Small intestine (tissue), 7 donors: Measurements from ENCODE around the gene SCNN1A. TPM values are rescaled to one million over a fixed set of nuclear protein-coding genes. Genes with fewer than 3 reads are reported as not detected.
A peak's percentile ranks its signal among the peaks of the same experiment; 100 is the strongest.

Source experiments
- DNase-seq, 2 donors: peaks; one replicate each; pipeline versions ENCODE4 v3.0.0 to v3.0.0-alpha.2; 2013
- FAIRE-seq: peaks from 2 replicates; lab custom pipeline; 2012; peaks lifted over from hg19 to GRCh38; lab: Jason Lieb, UNC
- H3K27ac ChIP-seq, 3 donors: one replicate each; pipeline ENCODE4 v1.5.1; 2013; ENCODE audit warnings: low read length in 2 of 3, mild to moderate bottlenecking in 2 of 3, control low read depth in 1 of 3, inconsistent platforms in 1 of 3, low read depth in 1 of 3, moderate library complexity in 1 of 3
- H3K27me3 ChIP-seq, 3 donors: one replicate each; pipeline ENCODE4 v1.6.1; 2013; ENCODE audit warnings: low read length in 3 of 3, inconsistent platforms in 1 of 3; ENCODE audit not compliant: control insufficient read depth in 3 of 3, insufficient read depth in 3 of 3
- H3K36me3 ChIP-seq, 3 donors: one replicate each; pipeline ENCODE4 v1.6.1; 2013; ENCODE audit warnings: low read length in 3 of 3, inconsistent platforms in 1 of 3, low read depth in 1 of 3, mild to moderate bottlenecking in 1 of 3, moderate library complexity in 1 of 3; ENCODE audit not compliant: control insufficient read depth in 3 of 3, insufficient read depth in 2 of 3
- H3K4me1 ChIP-seq, 3 donors: one replicate each; pipeline ENCODE4 v1.6.1; 2013; ENCODE audit warnings: low read length in 2 of 3, inconsistent platforms in 1 of 3, low read depth in 1 of 3, mild to moderate bottlenecking in 1 of 3, moderate library complexity in 1 of 3; ENCODE audit not compliant: control insufficient read depth in 3 of 3, insufficient read depth in 2 of 3
- H3K4me3 ChIP-seq, 3 donors: one replicate each; pipeline ENCODE4 v1.5.1; 2013; ENCODE audit warnings: low read length in 3 of 3, control low read depth in 1 of 3, inconsistent platforms in 1 of 3, low read depth in 1 of 3, mild to moderate bottlenecking in 1 of 3, moderate library complexity in 1 of 3
- H3K9me3 ChIP-seq, 2 donors: one replicate each; pipeline ENCODE4 v1.6.1; 2013; ENCODE audit warnings: low read depth in 1 of 2, low read length in 1 of 2; ENCODE audit not compliant: control insufficient read depth in 2 of 2, insufficient read depth in 1 of 2
- WGBS, 3 donors: extraction: QIAGEN DNeasy Blood & Tissue Kit; methylation state at CpG; one replicate each; pipeline ENCODE4 v1.1.7; 2013; 5-methylcytosine and 5-hydroxymethylcytosine counted together
- polyA plus RNA-seq, 4 donors: library from polyadenylated mRNA; stranded (reverse) in 3 of 4; unstranded in 1 of 4; fragments of 200-250 nt in 3 of 4; fragments of 120-200 nt in 1 of 4; gene quantifications; one replicate each; pipeline versions ENCODE4 v1.2.1 to v1.2.3, GENCODE V29; 2013
- donor health status: healthy with polysubstance abuse.
- donor health status: control.
- donor health status: control.
- donor health status: Bipolar disorder and iron deficiency.
- donor health status: healthy.

SCNN1A gene
- polyA plus RNA-seq, 4 donors, result 12.3 to 47.1 (median 16.6) TPM

- H3K27me3 ChIP-seq, result no peaks in the 10 kb centered on the region
- H3K27ac ChIP-seq, result no peak overlapping the region
- H3K4me1 ChIP-seq, result peaks cover 0 to 56% (median 3%) of the 10 kb centered on the region in 3 donors
- H3K36me3 ChIP-seq, result peaks cover 0 to 81% (median 15%) of the 10 kb centered on the region in 3 donors
- no peaks in the 10 kb centered on the region for H3K9me3 ChIP-seq
- WGBS, 3 donors, result 84 to 87% (median 85%) methylated on average over 9 of the region's 9 CpGs
- DNase-seq, result no peak
- H3K4me3 ChIP-seq, result no peak overlapping the region
- no peak for FAIRE-seq
Observed at GRCh38 chr12:6314776-6315175, 60.6 kb downstream of the SCNN1A start.

DNA sequence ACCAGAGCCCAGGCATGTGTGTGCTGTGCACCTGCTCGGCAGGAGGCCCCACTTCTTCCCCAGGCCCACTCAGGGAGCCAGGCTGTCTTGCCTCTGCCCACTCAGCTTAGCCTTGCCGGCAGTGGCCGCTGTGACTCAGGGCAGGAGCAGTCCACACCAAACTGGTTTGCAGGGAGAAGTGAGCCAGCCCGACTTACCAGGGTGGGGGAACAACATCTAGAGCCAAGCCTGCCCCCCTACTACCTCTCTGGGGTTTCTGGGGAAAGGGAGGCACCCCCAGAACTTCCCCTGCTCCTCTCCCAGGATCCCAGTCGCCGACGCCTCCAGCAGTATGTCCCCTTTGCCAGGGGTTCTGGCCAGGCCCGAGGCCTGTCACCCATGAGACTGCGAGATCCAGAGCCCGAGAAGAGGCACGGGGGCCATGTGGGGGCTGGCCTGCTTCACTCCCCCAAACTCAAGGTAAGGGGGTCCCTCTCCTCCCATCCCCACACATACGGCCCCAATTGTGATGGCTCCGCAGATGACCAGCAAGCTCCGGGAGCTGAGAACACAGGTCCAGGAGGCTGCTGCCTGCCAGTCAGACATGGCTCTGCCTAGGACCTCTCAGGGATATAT lies 61.9 kb downstream of the SCNN1A start:
- DNase-seq (no peak), FAIRE-seq (no peak)
- Histone ChIP-seq H3K27me3 (no peaks in the 10 kb centered on the region), H3K36me3 (peaks cover 0 to 67% (median 13%) of the 10 kb centered on the region in 3 donors), H3K9me3 (no peaks in the 10 kb centered on the region), H3K4me3 (peak overlapping the region in 1 of 3 donors; percentile 24), H3K27ac (peak overlapping the region; percentile 78 to 98 (median 89)), H3K4me1 (peaks cover 3 to 67% (median 5%) of the 10 kb centered on the region in 3 donors)
- 64 to 89% (median 73%) methylated on average over 14 of the region's 14 CpGs for WGBS, 3 donors

GRCh38 chr12:6312529-6313325 lies 62.6 kb downstream of the SCNN1A start:
- FAIRE-seq, result no peak
- Histone ChIP-seq H3K9me3 (no peaks in the 10 kb centered on the region), H3K4me3 (peak overlapping the region in 2 of 3 donors; percentile 24 to 81), H3K4me1 (peaks cover 3 to 74% (median 7%) of the 10 kb centered on the region in 3 donors), H3K27me3 (no peaks in the 10 kb centered on the region), H3K36me3 (peaks cover 0 to 60% (median 11%) of the 10 kb centered on the region in 3 donors), H3K27ac (peak overlapping the region; percentile 89 to 99 (median 98))
- DNase-seq, result peak; percentile 93 to 96
- WGBS, 3 donors, result 23 to 62% (median 40%) methylated on average over 11 of the region's 11 CpGs

GRCh38 chr12:6311822-6312528 lies 63.4 kb downstream of the SCNN1A start:
- H3K27me3 ChIP-seq, result no peaks in the 10 kb centered on the region
- H3K36me3 ChIP-seq, result peaks cover 0 to 53% (median 8%) of the 10 kb centered on the region in 3 donors
- H3K4me3 ChIP-seq, result peak overlapping the region in 2 of 3 donors; percentile 81 to 93
- peak overlapping the region; percentile 89 to 99 (median 98) for H3K27ac ChIP-seq
- 26 to 66% (median 57%) methylated on average over 8 of the region's 8 CpGs for WGBS, 3 donors
- peaks cover 3 to 76% (median 7%) of the 10 kb centered on the region in 3 donors for H3K4me1 ChIP-seq
- FAIRE-seq (no peak), DNase-seq (no peak)
- H3K9me3 ChIP-seq, result no peaks in the 10 kb centered on the region

DNA sequence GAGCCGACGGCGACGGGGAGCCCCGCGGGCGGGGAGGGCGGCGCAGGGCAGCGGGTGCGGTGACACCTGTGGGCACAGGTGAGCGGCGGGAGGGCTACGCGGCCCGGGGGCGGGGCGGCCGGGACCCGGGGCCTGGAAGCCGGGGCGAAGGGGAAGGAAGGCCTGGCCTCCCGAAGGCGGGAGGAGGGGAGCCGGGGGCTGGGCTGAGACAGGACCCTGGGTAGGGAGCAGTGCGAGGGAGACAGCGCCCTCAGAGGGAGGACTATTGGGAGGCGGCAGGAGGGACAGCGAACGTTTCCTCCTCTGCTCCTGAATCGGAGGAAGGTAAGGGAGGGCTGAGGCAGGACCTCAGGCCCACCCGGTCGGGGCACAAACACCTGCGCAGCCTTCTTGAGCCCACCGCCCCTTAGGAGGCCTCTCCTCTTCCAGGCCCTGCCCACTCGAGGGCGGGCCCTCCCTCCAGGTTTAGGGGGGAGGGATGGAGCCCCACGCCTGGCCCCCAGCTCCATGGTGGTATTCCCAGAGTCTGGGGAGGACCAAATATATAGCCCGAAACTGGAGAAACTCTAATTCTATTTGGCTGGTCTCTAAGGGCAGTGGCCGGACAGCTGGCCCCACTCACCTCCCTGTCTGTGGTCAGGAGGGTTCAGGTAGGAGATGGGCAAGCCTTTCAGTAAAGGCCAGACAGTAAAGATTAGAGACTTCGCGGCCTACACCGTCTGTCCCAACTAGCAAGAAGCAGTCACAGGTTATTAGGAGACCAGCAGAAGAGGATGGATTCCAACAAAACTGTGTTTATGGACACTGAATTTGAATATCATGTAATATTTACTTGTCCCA lies 64.4 kb downstream of the SCNN1A start:
- peaks cover 0 to 43% (median 8%) of the 10 kb centered on the region in 3 donors for H3K36me3 ChIP-seq
- peak; percentile 49 to 81 for DNase-seq
- no peak for FAIRE-seq
- H3K27me3 ChIP-seq, result no peaks in the 10 kb centered on the region
- 7 to 20% (median 9%) methylated on average over 19 to 43 of the region's 43 CpGs for WGBS, 3 donors
- H3K4me1 ChIP-seq, result peaks cover 3 to 67% (median 7%) of the 10 kb centered on the region in 3 donors
- peak overlapping the region; percentile 80 to 99 (median 98) for H3K27ac ChIP-seq
- peak overlapping the region; percentile 45 to 93 (median 81) for H3K4me3 ChIP-seq
- H3K9me3 ChIP-seq, result no peaks in the 10 kb centered on the region

DNA sequence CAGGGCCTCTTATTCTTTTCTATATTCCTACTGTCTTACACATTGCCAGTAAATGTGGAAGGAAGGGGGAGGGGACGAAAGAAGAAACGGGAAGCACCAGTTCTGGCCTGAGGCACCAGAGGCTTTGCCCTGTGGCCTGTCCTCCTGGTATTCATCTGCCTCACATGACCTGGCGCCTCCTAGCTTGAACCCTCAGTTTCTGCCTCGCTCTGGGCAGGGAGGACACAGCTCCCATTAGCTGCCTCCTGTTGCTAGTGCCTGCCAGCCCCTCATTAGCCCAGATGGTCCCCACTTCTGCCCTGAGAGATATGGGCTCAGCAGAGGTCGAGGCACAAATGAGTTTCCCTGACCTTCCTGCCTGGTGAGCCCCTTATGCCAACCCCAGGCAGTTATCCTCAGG lies 67.8 kb downstream of the SCNN1A start:
- 59 to 69% (median 68%) methylated on average over 5 of the region's 5 CpGs for WGBS, 3 donors
- peaks cover 3 to 62% (median 7%) of the 10 kb centered on the region in 3 donors for H3K4me1 ChIP-seq
- H3K9me3 ChIP-seq, result no peaks in the 10 kb centered on the region
- H3K4me3 ChIP-seq, result no peak overlapping the region
- peaks cover 0 to 8% (median 0%) of the 10 kb centered on the region in 3 donors for H3K36me3 ChIP-seq
- peak overlapping the region in 1 of 3 donors; percentile 44 for H3K27ac ChIP-seq
- DNase-seq (no peak), FAIRE-seq (no peak)
- H3K27me3 ChIP-seq, result no peaks in the 10 kb centered on the region

DNA sequence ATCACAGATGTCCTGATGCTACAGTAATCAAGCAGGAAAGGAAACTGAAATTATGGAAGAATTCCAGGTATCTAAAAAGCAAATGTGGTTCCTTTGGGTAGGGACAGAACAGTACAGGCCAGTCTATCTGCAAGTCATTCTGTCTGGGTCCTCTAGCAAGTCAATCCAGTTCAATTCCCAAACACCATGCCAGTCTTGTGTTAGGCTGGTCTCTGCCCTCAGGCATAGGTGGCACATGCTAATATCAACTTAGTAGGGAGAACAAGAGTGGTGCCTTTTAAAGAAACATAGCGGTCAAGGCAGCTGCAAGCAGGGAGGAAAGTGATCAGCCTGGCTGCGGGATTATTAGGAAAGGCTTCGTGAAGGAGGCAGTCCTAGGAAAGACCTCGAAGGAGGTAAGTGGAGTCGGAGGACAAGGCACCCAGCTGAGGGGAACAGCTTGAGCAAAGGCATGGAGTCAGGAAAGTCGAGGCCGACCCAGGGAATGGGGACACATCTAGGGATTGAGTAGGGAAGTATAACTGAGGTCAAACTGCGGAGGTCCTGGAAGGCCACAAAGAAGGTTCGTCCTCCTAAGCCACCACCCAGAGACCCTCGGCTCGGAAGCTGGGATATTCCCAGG lies 68.7 kb downstream of the SCNN1A start:
- Histone ChIP-seq H3K27ac (no peak overlapping the region), H3K4me3 (no peak overlapping the region), H3K27me3 (no peaks in the 10 kb centered on the region), H3K9me3 (no peaks in the 10 kb centered on the region), H3K36me3 (peaks cover 0 to under 1% (median 0%) of the 10 kb centered on the region in 3 donors), H3K4me1 (peaks cover under 1 to 61% (median 7%) of the 10 kb centered on the region in 3 donors)
- DNase-seq, result no peak
- WGBS, 3 donors, result 87 to 94% (median 90%) methylated on average over 11 of the region's 11 CpGs
- FAIRE-seq, result no peak
